Measurements from ENCODE around the gene AHNAK.

DNA sequence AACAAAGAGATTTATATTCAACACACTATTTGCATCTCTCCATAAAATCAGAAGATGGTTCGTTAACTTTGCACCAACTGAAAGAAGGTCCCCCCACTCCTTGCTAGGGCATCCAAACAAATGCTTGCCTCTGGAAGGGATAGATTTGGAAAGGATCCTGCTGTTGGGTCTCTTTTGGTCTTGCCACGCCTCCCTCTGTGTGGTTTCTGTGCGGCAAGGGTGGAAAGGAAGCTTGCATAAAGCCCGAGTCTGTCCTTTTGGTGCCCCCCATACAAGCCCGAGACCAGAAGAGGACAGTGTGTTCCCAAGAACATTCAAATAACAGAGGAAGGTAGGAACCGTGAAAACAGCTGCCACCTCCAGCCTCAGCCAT is 112.7 kb downstream of the AHNAK start:
- TF ChIP-seq EZH2 (IDR thresholded peaks at IDR 0.05; ENCODE audit: insufficient read depth, poor library complexity, severe bottlenecking) (no peak), EZH2phosphoT487 (IDR thresholded peaks at IDR 0.05; ENCODE audit: insufficient read depth, low read depth) (no peak)
